Lung (tissue), 10 donors: Measurements from ENCODE around the gene CRYAA. TPM values are rescaled to one million over a fixed set of nuclear protein-coding genes. Genes with fewer than 3 reads are reported as not detected.
"Not testable (repeated sequence)": the region's sequence is repeated elsewhere in the genome, so short reads cannot be mapped to it uniquely, and the experiment has no call there.

Experiments used
- ATAC-seq: fragments of 200-7000 bp; cut with Tn5 transposase; one replicate; pipeline ENCODE4 v1.9.1; 2020; ENCODE audit warnings: moderate number of reproducible peaks; ENCODE audit not compliant: insufficient read depth, low FRiP score
- DNase-seq, 3 donors: peaks; one replicate each; pipeline ENCODE4 v3.0.0-alpha.2; 2013 to 2017
- H3K27ac ChIP-seq, 2 donors: one replicate each; pipeline ENCODE4 v1.5.1; 2013; ENCODE audit warnings: mild to moderate bottlenecking in 2 of 2, moderate library complexity in 2 of 2, control low read depth in 1 of 2, inconsistent platforms in 1 of 2, low read depth in 1 of 2, low read length in 1 of 2
- H3K27me3 ChIP-seq, 3 donors: one replicate each; pipeline ENCODE4 v1.5.1; 2013; ENCODE audit warnings: low read length in 2 of 3; ENCODE audit not compliant: control insufficient read depth in 3 of 3, insufficient read depth in 3 of 3
- H3K36me3 ChIP-seq, 4 donors: one replicate each; pipeline ENCODE4 v1.5.1; 2013; ENCODE audit warnings: low read length in 4 of 4, mild to moderate bottlenecking in 1 of 4, moderate library complexity in 1 of 4; ENCODE audit not compliant: control insufficient read depth in 4 of 4, insufficient read depth in 4 of 4
- H3K4me1 ChIP-seq, 5 donors: one replicate each; pipeline ENCODE4 v1.5.1; 2013; ENCODE audit warnings: low read length in 5 of 5, mild to moderate bottlenecking in 2 of 5, moderate library complexity in 1 of 5; ENCODE audit not compliant: control insufficient read depth in 5 of 5, insufficient read depth in 5 of 5
- H3K4me3 ChIP-seq: one replicate; pipeline ENCODE4 v1.5.1; 2013; ENCODE audit warnings: mild to moderate bottlenecking, control low read depth, moderate library complexity
- H3K9ac ChIP-seq, 2 donors: one replicate each; pipeline ENCODE4 v1.5.1; 2013; ENCODE audit warnings: low read length in 2 of 2, control low read depth in 1 of 2; ENCODE audit not compliant: insufficient read depth in 1 of 2
- H3K9me3 ChIP-seq, 4 donors: one replicate each; pipeline ENCODE4 v1.5.1; 2013; ENCODE audit warnings: low read length in 3 of 4, mild to moderate bottlenecking in 1 of 4, moderate library complexity in 1 of 4; ENCODE audit not compliant: control insufficient read depth in 4 of 4, insufficient read depth in 3 of 4
- WGBS, 2 donors: extraction: QIAGEN DNeasy Blood & Tissue Kit; methylation state at CpG; one replicate each; pipeline ENCODE4 v1.1.7; 2013; 5-methylcytosine and 5-hydroxymethylcytosine counted together
- polyA plus RNA-seq, 2 donors: library from polyadenylated mRNA; stranded (reverse); fragments of 200-250 nt; gene quantifications; one replicate each; pipeline ENCODE4 v1.2.1, GENCODE V29; 2013
- total RNA-seq, 2 donors: library from RNA; depleted of rRNA in 1 of 2; stranded (reverse); fragments of >200 nt in 1 of 2; gene quantifications; one replicate each; pipeline ENCODE4 v1.2.1, GENCODE V29; 2014 to 2021
- donor health status: Bipolar disorder and iron deficiency.
- donor health status: healthy.
- donor health status: DM: yes; HTN: yes; CAD: no.

Gene CRYAA
- total and polyA plus RNA-seq, 4 donors, result not detected

GRCh38 chr21:43153601-43154000 is 15.2 kb upstream of the CRYAA start:
- ATAC-seq, DNase-seq, H3K27me3 ChIP-seq, H3K4me1 ChIP-seq, H3K36me3 ChIP-seq, H3K9me3 ChIP-seq, H3K9ac ChIP-seq, H3K27ac ChIP-seq, H3K4me3 ChIP-seq: not testable (repeated sequence)
- no CpG with 5 or more reads among the region's 33 CpGs for WGBS, 2 donors

GRCh38 chr21:43159279-43160175 is 9.3 kb upstream of the CRYAA start:
- 100% methylated on average over 1 of the region's 31 CpGs; no CpG with 5 or more reads in 1 of the 2 donors for WGBS, 2 donors
- not testable (repeated sequence) for H3K9me3 ChIP-seq, DNase-seq, H3K4me1 ChIP-seq, H3K27ac ChIP-seq, ATAC-seq, H3K4me3 ChIP-seq, H3K36me3 ChIP-seq, H3K9ac ChIP-seq, H3K27me3 ChIP-seq

GRCh38 chr21:43161826-43162707 is 6.7 kb upstream of the CRYAA start:
- H3K4me1 ChIP-seq, H3K9me3 ChIP-seq, H3K9ac ChIP-seq, H3K27me3 ChIP-seq, H3K4me3 ChIP-seq, H3K36me3 ChIP-seq, H3K27ac ChIP-seq, DNase-seq, ATAC-seq: not testable (repeated sequence)
- no CpG with 5 or more reads among the region's 24 CpGs for WGBS, 2 donors

GRCh38 chr21:43162708-43163205 is 6.1 kb upstream of the CRYAA start:
- DNase-seq, H3K9ac ChIP-seq, H3K27me3 ChIP-seq, H3K4me1 ChIP-seq, H3K27ac ChIP-seq, H3K9me3 ChIP-seq, H3K36me3 ChIP-seq, H3K4me3 ChIP-seq: not testable (repeated sequence)
- WGBS, 2 donors, result no CpG with 5 or more reads among the region's 9 CpGs
- peak; percentile 27 for ATAC-seq

- not testable (repeated sequence) for H3K36me3 ChIP-seq, H3K27me3 ChIP-seq, H3K4me1 ChIP-seq, H3K4me3 ChIP-seq, H3K9ac ChIP-seq, ATAC-seq, H3K27ac ChIP-seq, H3K9me3 ChIP-seq, DNase-seq
- WGBS, 2 donors, result no CpG with 5 or more reads among the region's 3 CpGs
Measured at GRCh38 chr21:43164823-43165222, 4.0 kb upstream of the CRYAA start.

GRCh38 chr21:43165734-43166133 is 3.1 kb upstream of the CRYAA start:
- H3K27ac ChIP-seq, H3K4me1 ChIP-seq, DNase-seq, H3K9ac ChIP-seq, H3K36me3 ChIP-seq, H3K27me3 ChIP-seq, ATAC-seq, H3K4me3 ChIP-seq, H3K9me3 ChIP-seq: not testable (repeated sequence)
- WGBS, 2 donors, result no CpG with 5 or more reads among the region's 15 CpGs

- not testable (repeated sequence) for H3K27me3 ChIP-seq, DNase-seq, H3K27ac ChIP-seq, H3K4me3 ChIP-seq, H3K9me3 ChIP-seq, H3K36me3 ChIP-seq, H3K4me1 ChIP-seq, H3K9ac ChIP-seq, ATAC-seq
- WGBS, 2 donors, result 73 to 86% methylated on average over 3 of the region's 23 CpGs
Measured at GRCh38 chr21:43169230-43169886, 550 bp downstream of the CRYAA start.
